ENCODE data around the gene CSNK2B.

Gene CSNK2B

GRCh38 chr6:31620586-31621319 lies 45.1 kb upstream of the CSNK2B start, which contains the start of gene PRRC2A (continued):
- TF ChIP-seq PATZ1 (tag by site-specific recombination; IDR thresholded peaks at IDR 0.05) (peak; percentile 93), ZNF48 (tag by site-specific recombination; IDR thresholded peaks at IDR 0.05) (no peak), ZNF19 (tag by site-specific recombination; IDR thresholded peaks at IDR 0.05; ENCODE audit: low read depth) (no peak), MEIS1 (CRISPR knock-in tag; IDR thresholded peaks at IDR 0.05; ENCODE audit: borderline replicate concordance) (no peak), GLIS2 (tag by site-specific recombination; IDR thresholded peaks at IDR 0.05) (peak; percentile 94), YY2 (tag by site-specific recombination; IDR thresholded peaks at IDR 0.05) (peak; percentile 98), ZNF629 (tag by site-specific recombination; IDR thresholded peaks at IDR 0.05) (no peak; the same call in 1 of the 2 replicates), ZNF514 (tag by site-specific recombination; IDR thresholded peaks at IDR 0.05) (no peak), BCL11B (tag by site-specific recombination; IDR thresholded peaks at IDR 0.05; ENCODE audit: low read depth) (peak; percentile 34; the same call in 1 of the 2 replicates), GLI4 (tag by site-specific recombination; IDR thresholded peaks at IDR 0.05) (peak; percentile 90), ZNF202 (tag by site-specific recombination; IDR thresholded peaks at IDR 0.05; ENCODE audit: borderline replicate concordance) (no peak), PRDM4 (tag by site-specific recombination; IDR thresholded peaks at IDR 0.05) (peak; percentile 78), ZNF473 (tag by site-specific recombination; IDR thresholded peaks at IDR 0.05) (no peak), ZNF311 (tag by site-specific recombination; IDR thresholded peaks at IDR 0.05; ENCODE audit: borderline replicate concordance) (no peak), ZBTB10 (tag by site-specific recombination; IDR thresholded peaks at IDR 0.05) (peak; percentile 97), ZNF747 (tag by site-specific recombination; IDR thresholded peaks at IDR 0.05) (no peak), ZNF701 (tag by site-specific recombination; IDR thresholded peaks at IDR 0.05) (no peak), ZNF610 (tag by site-specific recombination; IDR thresholded peaks at IDR 0.05; ENCODE audit: borderline replicate concordance) (peak; percentile 75; the same call in 1 of the 2 replicates), ZNF513 (tag by site-specific recombination; IDR thresholded peaks at IDR 0.05) (peak; percentile 45), ZNF114 (tag by site-specific recombination; IDR thresholded peaks at IDR 0.05) (no peak), ZNF521 (tag by site-specific recombination; IDR thresholded peaks at IDR 0.05) (no peak), ZNF558 (tag by site-specific recombination; IDR thresholded peaks at IDR 0.05) (no peak), ZNF529 (tag by site-specific recombination; IDR thresholded peaks at IDR 0.05; ENCODE audit: insufficient replicate concordance) (no peak), ZNF18 (tag by site-specific recombination; IDR thresholded peaks at IDR 0.05) (0 out of 2 replicates have a peak, but pooled peaks have one; percentile 10), ZNF239 (tag by site-specific recombination; IDR thresholded peaks at IDR 0.05) (0 out of 2 replicates have a peak, but pooled peaks have one; percentile 37), ZNF830 (tag by site-specific recombination; IDR thresholded peaks at IDR 0.05; ENCODE audit: low read depth) (no peak), ZBTB17 (tag by site-specific recombination; IDR thresholded peaks at IDR 0.05) (no peak), ZNF621 (tag by site-specific recombination; IDR thresholded peaks at IDR 0.05) (no peak), ZNF341 (tag by site-specific recombination; IDR thresholded peaks at IDR 0.05; ENCODE audit: low read depth) (peak; percentile 94), ZNF366 (tag by site-specific recombination; conservative IDR thresholded peaks at IDR 0.05) (no peak), ZEB2 (tag by site-specific recombination; IDR thresholded peaks at IDR 0.05) (peak; percentile 87)
